Fibroblast of lung (primary cell): ENCODE results near the gene TDRD1.

Experiments
- EZH2 ChIP-seq: IDR thresholded peaks from 2 replicates; pipeline ENCODE4 v1.5.1; 2012; ENCODE audit warnings: low read length, control low read depth, mild to moderate bottlenecking; ENCODE audit errors: missing control alignments
- TF ChIP-seq, protein P1 (sequence below), 2 donors: IDR thresholded peaks in 1 of 2; conservative IDR thresholded peaks in 1 of 2; 1 replicate in 1 of 2; 2 replicates in 1 of 2; pipeline ENCODE4 v1.5.1; 2011 to 2012; ENCODE audit warnings: low read length in 2 of 2, control low read depth in 1 of 2, inconsistent platforms in 1 of 2, low read depth in 1 of 2, mild to moderate bottlenecking in 1 of 2

DNA sequence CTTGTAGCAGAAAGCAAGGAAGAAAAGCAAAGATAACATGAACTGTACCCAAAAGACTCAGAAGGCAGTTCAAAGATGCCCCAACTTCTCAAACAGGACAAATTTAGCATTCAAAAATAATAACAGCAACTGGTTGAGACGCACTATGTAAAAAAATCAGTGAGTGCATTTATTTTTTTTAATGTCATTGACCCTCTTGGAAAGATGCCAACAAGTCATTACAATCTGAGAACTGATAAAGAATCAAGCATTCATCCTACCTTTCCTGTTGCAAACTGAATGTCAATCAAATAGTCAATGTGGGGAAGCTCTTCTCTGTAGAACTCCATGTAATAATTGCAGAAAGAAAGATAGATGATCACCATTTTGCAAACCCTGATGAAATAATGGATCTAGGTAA is 3.5 kb upstream of the TDRD1 start:
- TF ChIP-seq, protein P1, sequence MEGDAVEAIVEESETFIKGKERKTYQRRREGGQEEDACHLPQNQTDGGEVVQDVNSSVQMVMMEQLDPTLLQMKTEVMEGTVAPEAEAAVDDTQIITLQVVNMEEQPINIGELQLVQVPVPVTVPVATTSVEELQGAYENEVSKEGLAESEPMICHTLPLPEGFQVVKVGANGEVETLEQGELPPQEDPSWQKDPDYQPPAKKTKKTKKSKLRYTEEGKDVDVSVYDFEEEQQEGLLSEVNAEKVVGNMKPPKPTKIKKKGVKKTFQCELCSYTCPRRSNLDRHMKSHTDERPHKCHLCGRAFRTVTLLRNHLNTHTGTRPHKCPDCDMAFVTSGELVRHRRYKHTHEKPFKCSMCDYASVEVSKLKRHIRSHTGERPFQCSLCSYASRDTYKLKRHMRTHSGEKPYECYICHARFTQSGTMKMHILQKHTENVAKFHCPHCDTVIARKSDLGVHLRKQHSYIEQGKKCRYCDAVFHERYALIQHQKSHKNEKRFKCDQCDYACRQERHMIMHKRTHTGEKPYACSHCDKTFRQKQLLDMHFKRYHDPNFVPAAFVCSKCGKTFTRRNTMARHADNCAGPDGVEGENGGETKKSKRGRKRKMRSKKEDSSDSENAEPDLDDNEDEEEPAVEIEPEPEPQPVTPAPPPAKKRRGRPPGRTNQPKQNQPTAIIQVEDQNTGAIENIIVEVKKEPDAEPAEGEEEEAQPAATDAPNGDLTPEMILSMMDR (conservative IDR thresholded peaks at IDR 0.05 in 1 of 2, IDR thresholded peaks at IDR 0.05 in 1 of 2; ENCODE audit: low read depth in 1 of 2, low read length in 2 of 2), result no peak
- no peak for TF ChIP-seq EZH2
